GM12892 (cell line): ENCODE measurements around the gene KRTAP10-8.

ENCODE experiments used
- POLR2A ChIP-seq: IDR thresholded peaks from 2 replicates; pipeline ENCODE4 v1.6.1; 2011; ENCODE audit warnings: low read depth, low read length, control low read depth
- POLR2AphosphoS5 ChIP-seq: IDR thresholded peaks from 2 replicates; pipeline ENCODE4 v1.6.1; 2011; ENCODE audit warnings: low read depth, low read length, control low read depth

DNA sequence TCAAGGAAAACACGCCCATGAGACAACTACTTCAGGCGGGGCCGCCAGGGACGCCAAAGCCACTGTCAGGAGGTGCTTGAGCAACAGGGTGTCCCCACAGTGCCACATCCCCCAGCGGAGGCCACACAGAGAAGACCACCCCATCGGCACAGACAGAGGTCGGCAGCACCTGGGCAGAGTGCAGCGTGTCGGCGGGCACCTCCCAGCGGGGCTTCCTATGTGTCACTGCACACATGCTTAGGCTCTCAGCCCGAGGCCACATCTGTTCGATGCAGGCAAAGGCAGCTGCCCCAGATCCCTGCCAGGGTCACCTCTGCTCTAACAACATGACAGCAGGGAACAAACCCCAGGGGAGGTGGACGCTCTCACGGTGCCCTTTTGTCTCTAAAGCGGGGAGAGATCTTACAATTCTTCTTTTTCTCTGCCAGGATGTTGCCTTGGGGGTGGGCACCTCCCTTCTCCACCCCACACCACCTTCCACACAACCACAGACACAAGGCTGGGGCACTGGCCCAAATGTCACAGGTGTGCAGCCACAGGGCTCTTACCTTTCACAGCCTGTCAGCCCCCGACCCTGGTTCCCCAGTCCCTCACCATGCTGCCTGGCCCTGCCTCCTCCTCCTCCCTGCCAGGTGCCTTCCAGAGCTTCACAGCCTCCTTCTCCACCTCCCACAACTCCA, 4.2 kb downstream of the KRTAP10-8 start:
- TF ChIP-seq POLR2AphosphoS5 (no peak), POLR2A (no peak)
